NCI-H748 (cell line): ENCODE results near the gene IL10RB.
"Not testable (repeated sequence)": the region's sequence is repeated elsewhere in the genome, so short reads cannot be mapped to it uniquely, and the experiment has no call there.

Experiments used
- DNase-seq: peaks from one replicate; lab custom pipeline; 2025; ENCODE audit not compliant: unreplicated experiment; lab: John Stamatoyannopoulos, UW

IL10RB gene

DNA sequence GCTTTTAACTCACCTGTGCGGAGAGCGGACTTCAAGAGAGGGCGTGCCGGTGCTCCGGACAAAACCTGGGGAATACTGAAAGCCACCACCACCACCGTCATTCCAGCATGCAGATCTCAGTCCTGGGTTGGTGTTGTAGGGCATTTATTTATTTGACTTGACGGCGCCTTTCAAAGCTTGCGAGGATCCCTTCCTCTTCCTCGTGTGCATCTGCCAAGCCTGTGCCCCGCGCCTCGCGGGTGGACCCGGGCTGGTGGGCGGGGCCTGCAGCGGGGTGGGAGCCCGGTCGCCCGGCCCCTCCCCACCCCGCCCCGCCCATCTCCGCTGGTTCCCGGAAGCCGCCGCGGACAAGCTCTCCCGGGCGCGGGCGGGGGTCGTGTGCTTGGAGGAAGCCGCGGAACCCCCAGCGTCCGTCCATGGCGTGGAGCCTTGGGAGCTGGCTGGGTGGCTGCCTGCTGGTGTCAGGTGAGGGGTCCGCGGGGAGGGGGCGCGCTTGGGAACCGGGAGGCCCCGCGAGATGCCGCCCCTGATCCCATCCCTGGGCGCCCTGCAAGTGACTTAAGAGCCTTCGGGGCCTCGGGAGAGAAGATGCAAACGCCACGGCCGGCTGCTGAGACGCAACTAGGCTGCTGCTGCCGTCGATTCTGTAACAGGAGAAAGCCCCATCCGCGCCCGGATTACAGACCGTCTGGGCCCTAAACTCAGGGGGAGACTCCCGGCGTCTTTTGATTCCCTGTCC is at the start of gene IL10RB:
Gene IL10RB, plus strand, starts transcription at position 318 of the 739 bp plus-strand sequence. Its CDS starts 99 bp downstream, at position 417.
- peak; percentile 78 for DNase-seq

DNA sequence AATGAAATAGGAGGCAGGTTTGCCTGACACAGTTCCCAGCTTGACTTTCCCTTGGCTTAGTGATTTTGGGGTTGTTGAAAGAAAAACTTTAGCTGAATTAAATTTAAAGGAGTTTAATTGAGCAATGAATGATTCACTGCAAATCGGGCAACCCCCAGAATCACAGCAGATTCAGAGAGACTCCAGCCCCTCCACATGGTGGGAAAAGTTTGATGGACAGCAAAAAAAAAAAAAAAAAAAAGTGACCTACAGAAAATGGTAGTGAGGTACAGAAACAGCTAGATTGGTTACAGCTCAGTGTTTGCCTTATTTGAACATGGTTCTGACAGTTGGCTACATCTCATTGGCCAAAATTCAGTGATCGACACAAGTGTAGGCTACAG is 49.0 kb upstream of the IL10RB start:
- DNase-seq, result no peak

DNA sequence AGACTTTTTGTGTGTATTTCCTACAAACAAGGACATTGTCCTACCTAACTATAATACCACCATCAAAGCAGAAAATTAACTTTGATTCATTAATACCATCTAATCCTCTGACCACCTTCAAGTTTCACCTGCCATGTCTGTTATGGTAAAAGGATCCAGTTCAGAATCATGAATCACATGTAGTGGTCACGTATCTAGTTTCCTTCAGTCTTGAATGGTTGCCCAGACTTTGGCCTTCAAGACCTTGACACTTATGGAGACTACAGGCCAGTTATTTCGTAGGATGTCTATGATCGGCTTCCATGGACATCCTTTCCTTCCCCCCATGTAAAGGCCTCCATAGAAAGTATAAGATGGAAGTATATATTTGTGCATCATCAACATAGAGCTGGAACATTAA is 46.9 kb upstream of the IL10RB start:
- no peak for DNase-seq

DNA sequence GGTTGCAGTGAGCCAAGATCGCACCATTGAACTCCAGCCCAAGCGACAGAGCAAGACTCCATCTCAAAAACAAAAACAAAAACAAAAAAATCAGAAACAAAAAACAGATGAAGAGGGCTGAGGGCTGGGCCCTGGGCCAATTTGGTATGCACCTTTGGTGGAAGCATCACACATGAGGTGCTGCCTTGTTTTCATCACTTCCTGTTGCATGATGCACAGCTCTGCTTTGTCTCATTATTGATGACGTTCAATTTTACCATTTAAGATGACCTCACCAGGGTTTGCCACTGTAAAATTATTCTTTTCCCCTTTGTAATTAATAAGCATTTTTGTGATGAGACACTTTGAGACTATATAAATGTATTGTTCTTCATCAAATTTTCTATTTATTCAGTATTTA is 46.2 kb upstream of the IL10RB start:
- no peak for DNase-seq

DNA sequence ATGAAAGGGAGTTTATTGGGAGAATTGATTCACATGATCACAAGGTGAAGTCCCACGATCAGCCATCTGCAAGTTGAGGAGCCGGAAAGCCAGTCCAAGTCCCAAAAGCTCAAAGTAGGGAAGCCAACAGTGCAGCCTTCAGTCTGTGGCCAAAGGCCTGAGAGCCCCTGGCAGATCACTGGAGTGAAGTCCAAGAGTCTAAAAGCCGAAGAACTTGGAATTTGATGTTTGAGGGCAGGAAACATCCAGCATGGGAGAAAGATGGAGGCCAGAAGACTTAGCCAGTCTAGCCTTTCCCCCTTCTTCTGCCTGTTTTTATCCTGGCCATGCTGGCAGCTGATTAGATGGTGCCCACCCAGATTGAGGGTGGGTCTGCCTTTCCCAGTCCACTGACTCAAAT is 40.8 kb upstream of the IL10RB start:
- not testable (repeated sequence) for DNase-seq

DNA sequence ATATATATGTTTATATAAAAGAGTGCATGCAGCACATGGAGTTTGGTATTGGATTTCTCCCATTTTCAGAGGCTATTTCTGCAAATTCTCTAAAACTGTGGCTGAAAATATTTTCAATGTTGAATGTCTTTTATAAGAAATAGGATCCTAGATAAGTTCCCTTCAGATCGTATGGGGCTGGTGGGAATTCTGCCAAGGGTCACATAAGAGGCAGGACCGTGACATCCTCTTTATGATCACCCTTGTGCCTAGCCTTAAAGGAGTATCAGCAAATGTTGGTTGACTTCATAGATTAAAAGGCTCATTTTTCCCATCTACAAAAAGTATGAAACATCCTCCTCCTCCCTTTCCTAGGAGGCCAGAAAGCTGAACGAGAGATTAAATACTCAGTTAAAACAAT is 37.7 kb upstream of the IL10RB start:
- no peak for DNase-seq

DNA sequence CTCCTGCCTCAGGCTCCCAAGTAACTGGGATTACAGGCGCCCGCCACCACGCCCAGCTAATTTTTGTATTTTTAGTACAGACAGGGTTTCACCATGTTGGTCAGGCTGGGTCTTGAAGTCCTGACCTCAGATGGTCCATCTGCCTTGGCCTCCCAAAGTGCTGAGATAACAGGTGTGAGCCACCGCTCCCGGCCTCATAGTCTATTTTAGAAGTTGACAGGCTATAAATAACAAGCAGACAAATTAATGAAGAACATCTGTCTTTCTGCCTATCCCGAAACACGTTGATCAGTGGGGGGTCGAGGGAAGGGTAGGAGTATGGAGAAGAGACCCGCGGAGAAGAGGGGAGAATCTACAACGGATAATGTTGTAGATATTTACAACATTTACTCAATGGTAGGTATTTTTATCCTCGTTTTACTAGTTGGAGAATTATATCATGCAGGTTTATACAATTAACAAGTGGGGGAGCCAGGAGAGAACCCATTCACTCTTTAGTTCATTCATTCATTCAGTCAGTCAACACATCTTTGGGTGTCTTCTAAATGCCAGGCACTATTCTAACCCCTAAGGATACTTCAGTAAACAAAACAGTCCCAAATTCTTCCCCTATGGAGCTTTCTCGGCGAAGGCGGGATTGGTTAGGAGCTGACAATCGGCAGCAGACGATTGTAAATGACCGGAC is 36.9 kb upstream of the IL10RB start:
- no peak for DNase-seq

DNA sequence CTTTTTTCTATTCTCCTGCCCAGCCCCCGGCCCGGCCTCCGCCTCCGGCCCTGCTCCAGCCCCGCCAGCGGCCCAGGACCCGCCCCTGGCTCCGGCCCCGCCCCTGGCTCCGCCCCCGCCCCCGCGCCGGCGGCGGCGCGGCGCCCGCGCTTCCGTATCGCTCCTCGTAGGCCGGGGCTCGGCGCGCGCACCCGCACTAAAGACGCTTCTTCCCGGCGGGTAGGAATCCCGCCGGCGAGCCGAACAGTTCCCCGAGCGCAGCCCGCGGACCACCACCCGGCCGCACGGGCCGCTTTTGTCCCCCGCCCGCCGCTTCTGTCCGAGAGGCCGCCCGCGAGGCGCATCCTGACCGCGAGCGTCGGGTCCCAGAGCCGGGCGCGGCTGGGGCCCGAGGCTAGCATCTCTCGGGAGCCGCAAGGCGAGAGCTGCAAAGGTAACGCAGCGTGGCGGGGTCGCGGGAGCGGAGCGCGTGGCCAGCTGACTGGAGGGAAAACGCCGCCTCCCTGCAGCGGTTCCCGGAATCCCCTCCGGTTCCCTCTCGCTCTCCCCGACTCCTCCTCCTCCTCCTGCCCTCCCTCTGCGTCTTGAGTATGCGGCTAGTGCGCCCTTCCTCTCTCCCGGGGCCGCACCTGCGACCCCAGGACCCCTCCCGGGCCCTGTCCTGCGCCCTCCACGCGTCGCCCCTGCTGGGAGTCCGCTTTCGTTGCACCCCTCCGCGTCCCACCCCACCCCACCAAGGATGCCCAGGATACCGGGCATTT is 36.2 kb upstream of the IL10RB start, which contains the start of gene IFNAR2:
Gene IFNAR2, plus strand, starts transcription at position 155 of the 761 bp plus-strand sequence. CDS start 11,985 bp downstream, outside the sequence.
- peak; percentile 78 for DNase-seq

DNA sequence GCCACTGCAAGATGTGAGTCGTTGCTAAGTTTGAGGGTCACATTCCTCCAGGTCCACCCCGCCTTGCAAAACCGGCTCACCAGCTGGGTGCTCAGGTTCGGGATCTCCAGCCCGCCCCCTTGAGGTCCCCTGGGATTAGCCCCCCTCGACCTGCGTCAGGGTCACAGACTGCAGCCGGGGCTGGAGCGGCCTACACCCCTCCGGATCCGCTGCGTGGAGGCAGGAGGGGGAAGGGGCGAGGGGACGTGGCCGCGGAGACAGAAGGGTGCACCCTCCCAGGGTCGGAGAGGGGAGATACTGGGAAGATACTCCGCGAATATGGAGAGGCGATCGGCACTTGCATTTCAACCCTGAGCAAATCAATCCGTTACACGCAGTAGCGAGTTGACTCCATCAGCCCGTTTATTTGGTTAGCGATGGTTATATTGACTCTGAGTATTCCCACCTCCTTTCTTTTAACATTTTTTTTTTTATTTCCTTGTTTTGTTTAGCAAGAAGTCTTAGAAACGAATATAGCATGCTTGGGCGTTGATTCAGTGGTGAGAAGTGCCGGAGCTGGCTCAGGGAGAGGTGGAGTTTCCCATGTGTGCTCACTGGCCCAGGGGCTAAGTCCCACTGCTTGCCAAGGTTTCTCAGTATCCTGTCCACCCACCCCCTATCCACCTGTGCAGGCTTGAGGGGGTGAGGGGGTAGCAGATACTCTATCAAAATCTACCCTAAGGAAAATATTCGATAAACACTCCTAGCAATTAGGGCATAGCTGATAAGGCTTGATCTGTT is 35.4 kb upstream of the IL10RB start:
- peak; percentile 48 for DNase-seq

DNA sequence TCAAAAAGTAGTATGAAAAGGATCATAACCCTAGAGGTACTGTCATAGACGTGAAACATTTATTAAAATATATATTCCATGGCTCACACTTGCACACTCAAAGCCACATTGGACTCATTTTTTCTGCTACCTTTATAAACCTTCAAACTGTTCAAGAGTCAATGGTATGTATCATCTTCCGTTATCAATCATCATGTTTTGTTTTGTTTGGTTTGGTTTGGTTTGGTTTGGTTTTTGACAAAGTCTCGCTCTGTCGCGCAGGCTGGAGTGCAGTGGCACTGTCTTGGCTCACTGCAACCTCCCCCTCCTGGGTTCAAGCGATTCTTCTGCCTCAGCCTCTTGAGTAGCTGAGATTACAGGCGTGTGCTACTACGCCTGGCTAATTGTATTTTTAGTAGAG is 34.6 kb upstream of the IL10RB start:
- DNase-seq, result no peak

DNA sequence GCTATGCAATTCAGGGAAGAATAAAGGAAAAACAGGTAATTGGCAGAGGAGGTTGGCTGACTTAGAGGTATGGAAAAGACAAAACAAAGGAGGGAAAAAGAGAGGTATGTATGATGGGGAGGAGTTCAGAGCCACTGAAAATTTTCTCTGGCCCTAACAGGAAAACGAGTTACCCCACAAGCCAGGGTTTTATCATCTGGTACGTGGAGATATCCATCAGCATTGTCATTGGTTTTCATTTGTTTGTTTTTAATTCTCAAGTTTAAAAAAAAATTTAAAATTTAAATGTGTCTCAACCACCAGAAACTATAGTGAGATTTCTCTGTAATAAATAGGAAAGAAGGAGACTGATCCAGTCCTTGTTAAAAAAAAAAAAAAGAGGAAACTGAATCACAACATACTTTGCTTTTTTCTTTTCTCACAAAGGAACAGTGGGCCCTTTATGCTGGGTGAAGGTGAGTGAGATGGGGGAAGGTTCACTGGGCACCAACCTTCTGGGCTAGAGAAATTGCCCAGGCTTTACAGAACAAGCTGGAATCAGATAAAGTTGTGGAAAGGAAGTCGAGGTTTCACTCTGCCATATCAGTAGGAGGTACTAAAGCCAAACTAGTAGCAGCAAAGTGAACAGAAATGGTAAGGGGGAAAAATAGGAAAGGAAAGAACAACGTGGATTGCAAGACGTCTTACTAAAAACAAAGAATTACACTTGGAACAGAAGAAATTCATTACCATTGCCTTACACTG is 33.7 kb upstream of the IL10RB start:
- no peak for DNase-seq

DNA sequence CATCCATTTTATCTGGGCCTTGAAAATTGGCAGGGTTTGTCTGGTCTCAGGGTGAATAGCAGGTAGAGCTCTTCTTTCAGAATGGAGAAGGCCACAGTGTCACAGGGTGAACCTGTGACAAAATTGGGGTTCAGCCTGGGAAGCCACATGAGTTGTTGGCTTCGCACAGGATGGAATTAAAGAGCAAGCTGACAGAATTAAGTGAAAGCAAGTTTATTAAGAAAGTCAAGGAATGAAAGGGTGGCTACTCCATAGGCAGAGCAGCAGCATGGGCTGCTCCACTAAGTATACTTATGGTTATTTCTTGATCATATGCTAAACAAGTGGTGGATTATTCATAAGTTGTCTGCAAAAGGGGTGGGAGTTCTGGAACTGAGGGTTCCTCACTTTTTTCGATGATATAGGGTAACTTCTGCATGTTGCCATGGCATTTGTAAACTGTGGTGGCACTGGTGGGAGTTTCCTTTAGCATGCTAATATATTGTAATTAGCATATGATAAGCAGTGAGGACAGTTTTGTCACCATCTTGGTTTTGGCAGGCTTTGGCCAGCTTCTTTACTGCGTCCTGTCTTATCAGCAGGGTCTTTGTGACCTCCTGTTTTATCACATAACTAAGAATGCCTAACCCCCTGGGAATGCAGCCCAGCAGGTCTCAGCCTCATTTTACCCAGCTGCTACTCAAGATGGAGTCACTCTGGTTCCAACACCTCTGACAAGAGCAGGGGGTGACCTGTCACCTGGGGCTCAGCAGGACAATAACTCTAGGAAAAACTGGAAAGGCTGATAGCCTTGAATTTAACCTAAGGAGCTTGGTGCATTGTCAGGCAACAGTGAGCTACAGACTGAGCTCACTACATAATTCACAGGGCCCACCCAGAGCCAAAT is 31.3 kb upstream of the IL10RB start:
- no peak for DNase-seq

DNA sequence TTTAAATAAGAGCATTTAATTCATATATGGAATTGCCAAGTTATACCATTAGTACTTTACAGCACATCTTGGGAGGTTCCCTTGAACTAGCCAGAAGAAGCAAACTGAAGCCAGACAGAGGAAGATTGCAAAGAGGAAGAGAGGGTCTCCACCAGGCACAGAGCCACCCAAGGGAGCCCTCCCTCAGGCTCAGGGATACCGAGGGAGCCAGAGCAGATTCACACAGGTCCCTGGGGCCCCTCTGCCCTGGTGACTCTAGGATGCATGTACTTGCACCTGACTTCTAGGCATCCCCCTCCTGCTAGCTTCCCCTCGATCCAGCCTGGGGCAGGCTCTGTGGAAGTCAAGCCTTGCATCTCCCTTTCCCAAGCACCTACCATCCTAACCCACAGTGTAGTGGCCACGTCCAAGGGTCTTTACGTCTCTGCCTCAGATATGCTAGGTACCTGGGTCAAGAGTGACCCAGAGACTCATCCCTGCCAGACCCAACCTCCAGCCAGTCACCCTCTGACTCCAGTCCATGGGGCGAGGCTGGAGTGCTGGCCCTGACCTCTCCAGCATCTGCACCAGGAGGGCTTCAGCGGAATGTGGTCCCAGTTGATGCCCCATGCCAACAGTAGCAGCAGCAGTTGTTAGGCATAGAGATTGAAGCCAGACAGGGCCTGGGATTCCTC is 30.0 kb upstream of the IL10RB start:
- no peak for DNase-seq

DNA sequence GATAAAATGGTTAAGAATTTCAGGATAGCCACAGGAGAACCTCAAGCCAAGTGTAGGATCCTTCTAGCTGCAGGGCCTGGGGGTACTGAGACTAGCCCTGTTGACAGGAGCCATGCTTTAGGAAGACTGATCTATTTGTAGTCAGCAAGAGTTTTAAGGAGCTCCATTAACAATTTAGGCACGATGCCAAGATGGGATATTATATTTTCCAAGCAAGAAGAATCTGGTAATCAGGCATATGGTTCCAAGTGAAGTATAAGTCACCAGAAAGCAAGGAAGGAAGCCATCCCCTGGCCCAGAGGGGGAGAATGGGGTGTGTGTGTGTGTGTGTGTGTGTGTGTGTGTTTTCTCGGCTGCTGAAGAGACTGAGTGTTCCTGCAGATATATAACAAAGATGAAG is 29.4 kb upstream of the IL10RB start:
- no peak for DNase-seq

DNA sequence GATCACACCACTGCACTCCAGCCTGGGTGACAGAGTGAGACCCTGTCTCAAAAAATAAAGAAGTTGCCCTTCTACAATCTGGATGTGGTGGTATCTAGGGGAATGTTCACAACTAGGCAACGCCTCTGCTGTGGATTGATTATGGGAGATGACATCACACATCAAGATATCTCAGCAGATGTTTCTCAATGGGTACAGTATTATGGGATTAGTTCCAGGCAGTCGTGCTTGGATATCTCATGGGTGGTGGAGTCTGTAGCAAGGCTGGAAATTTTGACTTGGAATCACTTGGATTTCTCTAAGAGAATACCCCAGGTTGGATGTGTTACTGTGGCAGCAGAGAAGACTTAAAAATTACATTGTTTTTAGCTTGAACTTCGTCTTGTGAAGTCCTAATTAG is 28.7 kb upstream of the IL10RB start:
- DNase-seq, result no peak

DNA sequence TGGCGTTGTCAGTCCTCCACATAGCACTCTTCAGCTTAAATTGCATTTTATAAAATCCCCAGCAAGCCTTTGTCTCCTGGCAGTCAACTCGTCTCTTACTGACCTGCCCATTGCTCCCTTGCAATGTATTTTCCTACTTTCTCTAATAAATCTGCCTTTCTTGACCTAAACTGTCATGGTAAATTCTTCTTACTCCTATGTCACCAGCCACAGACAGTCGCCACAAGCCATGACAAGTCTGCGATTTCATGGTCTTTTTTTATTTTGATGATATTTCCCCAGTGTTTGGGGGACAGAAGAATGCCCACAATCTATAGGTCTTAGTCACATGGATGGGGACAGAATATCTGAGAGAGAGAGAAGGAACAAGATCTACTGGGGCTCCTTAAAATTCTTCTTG is 28.0 kb upstream of the IL10RB start:
- DNase-seq, result no peak

DNA sequence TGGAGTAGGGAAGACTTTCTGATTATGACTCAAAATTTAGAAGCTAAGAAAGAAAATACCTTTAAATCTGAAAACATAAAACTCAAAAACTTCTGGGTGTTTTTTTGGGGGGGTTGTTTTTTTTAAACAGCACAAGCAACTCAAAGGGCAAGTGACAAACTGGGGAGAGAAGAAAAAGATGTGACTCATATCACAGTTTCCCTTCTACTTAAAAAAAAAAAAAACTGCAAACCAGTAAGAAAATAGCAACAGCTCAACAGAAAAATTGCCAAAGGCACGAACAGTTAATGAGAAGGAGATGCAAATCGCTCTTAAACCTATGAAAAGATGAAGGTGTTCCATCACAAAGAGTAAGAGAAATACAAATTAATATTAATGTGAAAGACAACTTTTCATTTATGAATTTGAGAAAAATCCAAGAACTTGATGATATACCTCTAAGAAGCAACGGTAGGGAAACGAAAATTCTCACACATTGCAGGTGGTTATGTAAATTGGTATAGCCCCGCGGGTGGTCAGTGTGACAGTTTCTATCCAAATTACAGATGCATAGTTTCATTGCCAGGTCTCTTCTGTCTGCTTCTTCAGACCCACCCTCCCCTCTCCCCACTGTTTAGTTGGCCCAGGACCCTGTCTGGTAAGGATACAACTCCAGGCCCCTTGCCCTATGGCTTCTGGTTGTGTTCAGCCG is 27.5 kb upstream of the IL10RB start:
- DNase-seq, result no peak

DNA sequence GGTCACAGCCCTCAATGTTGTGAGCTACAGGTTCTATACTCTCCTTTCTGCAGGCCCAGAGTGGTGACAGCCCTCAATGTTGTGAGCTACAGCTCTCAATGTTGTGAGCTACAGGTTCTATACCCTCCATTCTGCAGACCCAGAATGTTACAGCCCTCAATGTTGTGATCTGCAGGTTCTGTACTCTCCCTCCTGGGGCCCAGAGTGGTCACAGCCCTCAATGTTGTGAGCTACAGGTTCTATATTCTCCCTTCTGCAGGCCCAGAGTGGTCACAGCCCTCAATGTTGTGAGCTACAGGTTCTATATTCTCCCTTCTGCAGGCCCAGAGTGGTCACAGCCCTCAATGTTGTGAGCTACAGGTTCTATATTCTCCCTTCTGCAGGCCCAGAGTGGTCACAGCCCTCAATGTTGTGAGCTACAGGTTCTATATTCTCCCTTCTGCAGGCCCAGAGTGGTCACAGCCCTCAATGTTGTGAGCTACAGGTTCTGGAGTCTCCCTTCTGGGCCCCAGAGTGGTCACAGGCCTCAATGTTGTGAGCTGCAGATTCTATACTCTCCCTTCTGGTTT is 26.5 kb upstream of the IL10RB start:
- not testable (repeated sequence) for DNase-seq
